ACC112 (cell line): ENCODE results near the gene LSM4.
"Not testable (repeated sequence)": the region's sequence is repeated elsewhere in the genome, so short reads cannot be mapped to it uniquely, and the experiment has no call there.

Experiments
- H2AFZ ChIP-seq: fragments of 200-600 bp; sonication (generic); one replicate; pipeline ENCODE4 v1.6.0; 2017; ENCODE audit warnings: antibody characterized with exemption, low read length; ENCODE audit not compliant: unreplicated experiment
- H3K27ac ChIP-seq: fragments of 200-600 bp; sonication (generic); 2 replicates; pipeline ENCODE4 v1.5.1; 2014; ENCODE audit warnings: low read depth, mild to moderate bottlenecking, antibody characterized with exemption, low read length, moderate library complexity
- H3K27me3 ChIP-seq: fragments of 200-600 bp; sonication (generic); 2 replicates; pipeline ENCODE4 v1.6.1; 2014; ENCODE audit warnings: mild to moderate bottlenecking, antibody characterized with exemption, low read length, moderate library complexity, mixed read lengths; ENCODE audit not compliant: insufficient read depth
- H3K36me3 ChIP-seq: fragments of 200-600 bp; sonication (generic); 2 replicates; pipeline ENCODE4 v1.6.1; 2016; ENCODE audit warnings: mild to moderate bottlenecking, antibody characterized with exemption, low read length, moderate library complexity, mixed read lengths; ENCODE audit not compliant: insufficient read depth
- H3K4me1 ChIP-seq: fragments of 200-600 bp; sonication (generic); one replicate; pipeline ENCODE4 v1.6.1; 2016; ENCODE audit warnings: low read length, mixed read lengths; ENCODE audit not compliant: insufficient read depth, unreplicated experiment, control insufficient read depth
- H3K4me3 ChIP-seq: fragments of 200-600 bp; sonication (generic); 2 replicates; pipeline ENCODE4 v1.5.1; 2014; ENCODE audit warnings: mild to moderate bottlenecking, low read depth, low read length
- H3K79me2 ChIP-seq: fragments of 200-600 bp; sonication (generic); one replicate; pipeline ENCODE4 v1.6.0; 2016; ENCODE audit warnings: low read length; ENCODE audit not compliant: control insufficient read depth, unreplicated experiment, insufficient read depth

LSM4 gene

DNA sequence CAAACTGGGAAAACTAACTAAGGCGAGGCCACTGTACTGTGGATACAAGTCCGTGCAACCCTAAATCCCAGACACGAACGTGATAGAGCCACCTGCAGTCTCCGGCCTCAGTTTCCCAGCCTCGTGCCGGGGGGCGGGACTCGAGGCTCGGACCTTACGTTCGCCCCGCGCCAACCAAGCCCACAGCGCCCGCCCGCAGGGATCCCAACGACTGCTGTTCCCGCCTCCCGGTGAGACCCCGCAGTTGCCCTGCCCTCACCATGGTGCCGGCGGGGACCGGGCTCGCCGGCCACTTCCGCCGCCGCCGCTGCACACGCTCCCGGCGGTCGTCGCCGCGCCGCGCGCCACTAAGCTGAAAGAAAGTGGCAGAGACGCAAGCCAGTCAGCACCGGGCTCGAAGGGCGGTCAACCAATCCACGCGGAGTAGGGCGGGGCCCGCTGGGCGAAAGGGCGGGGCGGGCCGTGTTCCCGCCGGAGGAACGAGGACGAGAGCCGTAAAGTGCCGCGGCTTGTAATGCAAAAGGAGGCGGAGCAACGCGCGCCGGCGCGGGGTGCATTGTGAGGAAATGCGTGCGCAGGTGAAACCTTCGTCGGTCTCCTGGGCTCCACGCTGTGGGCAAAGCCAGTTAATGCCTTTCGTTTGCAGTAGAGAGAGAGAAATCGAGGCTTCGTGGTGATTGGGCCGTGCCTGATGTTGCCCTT, at the start of gene LSM4:
LSM4 (minus strand) TSS at position 318 of the 702 bp plus-strand sequence; CDS start at position 262, 56 bp downstream.
- no peaks in the 10 kb centered on the region for H3K27me3 ChIP-seq
- no peaks in the 10 kb centered on the region for H3K36me3 ChIP-seq
- peak within 1 kb of the TSS; percentile 19 for H2AFZ ChIP-seq
- peaks cover 14% of the 10 kb centered on the region for H3K4me1 ChIP-seq
- peak within 1 kb of the TSS; percentile 87 for H3K4me3 ChIP-seq
- H3K79me2 ChIP-seq: peaks cover 38% of the 10 kb centered on the region
- H3K27ac ChIP-seq: peak within 1 kb of the TSS; percentile 70

DNA sequence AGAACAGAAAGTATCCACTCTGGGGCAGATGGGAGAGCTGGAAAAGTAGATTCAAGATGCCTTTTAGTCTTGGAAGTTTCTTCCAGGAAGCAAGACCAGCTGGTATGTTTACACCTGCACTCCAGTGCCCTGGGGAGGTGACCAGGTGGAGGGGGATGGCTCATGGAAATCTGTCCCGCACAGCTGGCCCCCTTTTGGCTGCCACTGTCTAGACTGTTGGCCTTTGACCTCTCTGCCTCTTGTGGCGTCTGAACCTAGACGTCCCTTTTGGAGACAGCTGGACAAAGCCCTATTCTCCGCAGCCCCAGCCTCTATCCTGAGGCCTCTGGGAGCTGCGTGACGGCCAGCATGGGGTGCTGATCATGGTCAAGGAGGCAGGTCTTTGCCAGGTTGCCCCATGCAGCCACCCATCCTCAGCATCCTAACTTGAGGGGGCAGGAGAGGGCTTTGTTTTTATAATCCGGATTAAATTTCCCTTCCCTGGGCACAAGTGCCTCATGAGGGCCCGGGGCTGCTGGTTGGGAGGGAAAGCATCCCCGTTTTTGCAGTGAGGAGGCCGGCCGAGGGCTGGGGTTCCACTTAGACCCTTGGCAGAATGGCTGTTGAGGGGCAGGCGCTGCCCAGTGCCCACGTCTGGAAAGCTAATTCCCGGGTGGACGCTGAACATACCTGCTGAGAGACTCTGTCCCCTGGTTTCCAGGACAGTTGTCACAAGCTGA, 45.8 kb upstream of the LSM4 start:
- peaks cover 20% of the 10 kb centered on the region for H3K4me1 ChIP-seq
- no peaks in the 10 kb centered on the region for H3K79me2 ChIP-seq
- H3K27me3 ChIP-seq: no peaks in the 10 kb centered on the region
- no peak overlapping the region for H3K4me3 ChIP-seq
- no peak overlapping the region for H2AFZ ChIP-seq
- H3K36me3 ChIP-seq: no peaks in the 10 kb centered on the region
- no peak overlapping the region for H3K27ac ChIP-seq

- Histone ChIP-seq H2AFZ (no peak overlapping the region), H3K4me3 (no peak overlapping the region), H3K4me1 (peaks cover 18% of the 10 kb centered on the region), H3K27me3 (no peaks in the 10 kb centered on the region), H3K36me3 (no peaks in the 10 kb centered on the region), H3K79me2 (no peaks in the 10 kb centered on the region), H3K27ac (peak overlapping the region; percentile 81)
These were observed 43.2 kb upstream of the LSM4 start for GRCh38 chr19:18366021-18366435.

DNA sequence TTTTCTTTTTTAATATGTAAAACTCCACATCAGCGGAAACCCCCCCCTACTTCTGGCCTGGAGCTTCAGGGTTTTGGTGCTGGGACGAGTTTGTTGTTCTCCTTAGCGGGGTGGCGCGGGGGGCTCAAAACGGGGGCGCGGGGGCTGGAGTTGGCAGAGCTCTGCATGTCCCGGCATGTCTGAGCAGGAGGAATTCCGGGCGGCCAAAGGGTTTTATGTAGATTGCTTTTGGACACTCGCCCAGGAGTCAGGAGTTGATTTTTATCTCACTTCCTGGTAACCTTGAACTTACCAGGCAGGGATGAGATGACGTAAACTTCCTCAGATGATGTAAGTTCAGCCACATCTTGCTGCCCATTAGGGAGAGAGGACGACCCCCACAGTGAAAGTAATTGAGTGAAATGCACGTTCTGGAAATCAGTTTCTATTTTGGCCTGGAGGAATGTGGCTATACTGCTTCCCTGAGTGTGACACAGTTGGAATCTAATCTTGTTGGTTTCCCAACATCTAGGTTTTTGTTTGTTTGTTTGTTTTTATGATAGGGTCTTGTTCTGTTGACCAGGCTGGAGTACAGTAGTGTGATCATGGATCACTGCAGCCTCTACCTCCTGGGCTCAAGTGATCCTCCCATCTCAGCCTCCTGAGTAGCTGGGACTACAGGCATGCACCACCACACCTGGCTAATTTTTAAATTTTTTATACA, 42.1 kb upstream of the LSM4 start:
- peak overlapping the region; percentile 81 for H3K27ac ChIP-seq
- no peaks in the 10 kb centered on the region for H3K27me3 ChIP-seq
- H3K79me2 ChIP-seq: no peaks in the 10 kb centered on the region
- H3K36me3 ChIP-seq: no peaks in the 10 kb centered on the region
- no peak overlapping the region for H3K4me3 ChIP-seq
- peak overlapping the region; percentile 40 for H2AFZ ChIP-seq
- H3K4me1 ChIP-seq: peaks cover 18% of the 10 kb centered on the region

GRCh38 chr19:18364277-18364825, 41.5 kb upstream of the LSM4 start:
- not testable (repeated sequence) for H3K27me3 ChIP-seq, H3K4me3 ChIP-seq, H3K36me3 ChIP-seq, H3K79me2 ChIP-seq
- Histone ChIP-seq H2AFZ (peak overlapping the region; percentile 40), H3K4me1 (peaks cover 18% of the 10 kb centered on the region), H3K27ac (peak overlapping the region; percentile 81)

DNA sequence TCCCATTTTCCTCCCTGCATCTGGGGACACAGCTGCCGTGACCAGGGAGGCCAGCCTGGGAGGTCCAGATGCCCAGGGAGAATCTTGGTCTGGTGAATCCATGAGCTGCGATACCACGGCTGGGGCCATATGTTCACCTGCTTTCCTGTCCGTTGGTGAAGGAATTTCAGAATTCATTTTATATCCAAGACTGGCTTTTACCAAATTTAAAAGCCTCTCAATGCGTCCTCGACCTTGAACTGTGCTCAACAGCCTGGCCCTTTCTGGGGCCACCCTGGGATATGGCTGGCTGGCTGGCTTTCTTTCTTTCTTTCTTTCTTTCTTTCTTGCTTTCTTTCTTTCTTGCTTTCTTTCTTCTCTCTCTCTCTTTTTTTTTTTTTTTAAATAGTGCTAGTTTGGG, 40.9 kb upstream of the LSM4 start:
- Histone ChIP-seq H3K4me3 (no peak overlapping the region), H3K36me3 (no peaks in the 10 kb centered on the region), H3K27me3 (no peaks in the 10 kb centered on the region), H3K4me1 (peaks cover 18% of the 10 kb centered on the region), H2AFZ (no peak overlapping the region), H3K79me2 (no peaks in the 10 kb centered on the region), H3K27ac (0 out of 2 replicates have a peak overlapping the region, but pooled peaks have one; percentile 81)

- H3K79me2 ChIP-seq: no peaks in the 10 kb centered on the region
- no peaks in the 10 kb centered on the region for H3K36me3 ChIP-seq
- H2AFZ ChIP-seq: no peak overlapping the region
- H3K27ac ChIP-seq: no peak overlapping the region
- peaks cover 18% of the 10 kb centered on the region for H3K4me1 ChIP-seq
- H3K4me3 ChIP-seq: no peak overlapping the region
- H3K27me3 ChIP-seq: no peaks in the 10 kb centered on the region
These were observed 40.2 kb upstream of the LSM4 start for GRCh38 chr19:18362934-18363542.

DNA sequence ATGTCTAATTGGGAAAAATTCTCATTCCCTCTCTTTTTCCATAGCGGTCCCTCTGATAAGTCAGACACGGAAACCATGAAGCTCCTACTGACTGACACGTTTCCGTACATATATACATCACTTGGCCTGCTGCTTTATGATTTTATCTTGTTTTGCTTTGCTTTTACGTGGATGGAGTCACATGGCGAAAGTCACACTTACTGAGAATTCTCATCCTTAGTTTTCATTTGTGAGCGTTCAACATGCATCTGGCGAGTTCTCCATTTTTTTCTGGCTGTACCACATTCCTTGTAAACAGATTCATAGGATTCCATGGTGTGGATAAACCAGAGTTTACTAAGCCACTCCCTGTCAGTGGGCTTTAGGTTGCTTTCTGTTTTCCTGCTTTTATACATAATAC, 38.8 kb upstream of the LSM4 start:
- Histone ChIP-seq H3K4me1 (peaks cover 18% of the 10 kb centered on the region), H3K27me3 (no peaks in the 10 kb centered on the region), H3K79me2 (no peaks in the 10 kb centered on the region), H3K36me3 (no peaks in the 10 kb centered on the region; the same call in 1 of the 2 replicates), H2AFZ (no peak overlapping the region), H3K4me3 (no peak overlapping the region), H3K27ac (no peak overlapping the region)

- no peak overlapping the region for H2AFZ ChIP-seq
- H3K27me3 ChIP-seq: no peaks in the 10 kb centered on the region
- H3K36me3 ChIP-seq: no peaks in the 10 kb centered on the region; the same call in 1 of the 2 replicates
- no peaks in the 10 kb centered on the region for H3K79me2 ChIP-seq
- no peak overlapping the region for H3K4me3 ChIP-seq
- H3K27ac ChIP-seq: no peak overlapping the region
- no peaks in the 10 kb centered on the region for H3K4me1 ChIP-seq
These were observed 34.2 kb upstream of the LSM4 start for GRCh38 chr19:18357041-18357440.

GRCh38 chr19:18354743-18355142, 31.9 kb upstream of the LSM4 start:
- H3K79me2 ChIP-seq, H2AFZ ChIP-seq, H3K4me3 ChIP-seq, H3K27me3 ChIP-seq, H3K27ac ChIP-seq, H3K36me3 ChIP-seq, H3K4me1 ChIP-seq: not testable (repeated sequence)
